ENCODE results near the gene KIFC3.
"Not testable (repeated sequence)": the region's sequence is repeated elsewhere in the genome, so short reads cannot be mapped to it uniquely, and the experiment has no call there.

KIFC3 gene

GRCh38 chr16:57843400-57843799 lies 41.1 kb upstream of the KIFC3 start:
- no peak for TF ChIP-seq MYC (IDR thresholded peaks at IDR 0.05; ENCODE audit: low read depth, low read length)
- TF ChIP-seq, protein P1, sequence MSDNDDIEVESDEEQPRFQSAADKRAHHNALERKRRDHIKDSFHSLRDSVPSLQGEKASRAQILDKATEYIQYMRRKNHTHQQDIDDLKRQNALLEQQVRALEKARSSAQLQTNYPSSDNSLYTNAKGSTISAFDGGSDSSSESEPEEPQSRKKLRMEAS (IDR thresholded peaks at IDR 0.05; ENCODE audit: low read depth, low read length): no peak
- TF ChIP-seq POLR2A (IDR thresholded peaks at IDR 0.05; ENCODE audit: extremely low read depth, insufficient read length): no peak
- TF ChIP-seq CTCF (IDR thresholded peaks at IDR 0.05; ENCODE audit: low read depth, low read length): no peak
- H3K4me3 ChIP-seq (ENCODE audit: low read depth, low read length): no peak overlapping the region
- no peak for DNase-seq (ENCODE audit: low read depth)

DNA sequence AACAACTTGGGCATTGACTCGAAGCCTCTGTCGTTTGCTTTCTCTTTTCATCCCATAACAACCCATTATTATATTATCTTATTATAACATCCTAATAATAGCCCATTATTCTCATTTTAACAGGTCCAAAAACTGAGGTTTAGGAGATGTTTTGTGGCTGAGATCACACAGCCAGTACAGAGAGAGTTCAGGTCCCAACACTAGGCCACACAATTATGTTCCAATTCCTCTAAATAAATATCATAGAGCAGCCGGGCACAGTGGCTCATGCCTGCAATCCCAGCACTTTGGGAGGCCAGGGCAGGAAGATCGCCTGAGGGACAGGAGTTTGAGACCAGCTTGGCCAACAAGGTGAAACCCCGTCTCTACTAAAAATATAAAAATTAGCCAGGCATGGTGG lies 40.3 kb upstream of the KIFC3 start:
- DNase-seq (ENCODE audit: low read depth): no peak
- H3K4me3 ChIP-seq (ENCODE audit: low read depth, low read length): no peak overlapping the region
- TF ChIP-seq CTCF (IDR thresholded peaks at IDR 0.05; ENCODE audit: low read depth, low read length) (no peak), MYC (IDR thresholded peaks at IDR 0.05; ENCODE audit: low read depth, low read length) (no peak), POLR2A (IDR thresholded peaks at IDR 0.05; ENCODE audit: extremely low read depth, insufficient read length) (no peak)
- TF ChIP-seq, protein P1 (IDR thresholded peaks at IDR 0.05; ENCODE audit: low read depth, low read length): no peak

DNA sequence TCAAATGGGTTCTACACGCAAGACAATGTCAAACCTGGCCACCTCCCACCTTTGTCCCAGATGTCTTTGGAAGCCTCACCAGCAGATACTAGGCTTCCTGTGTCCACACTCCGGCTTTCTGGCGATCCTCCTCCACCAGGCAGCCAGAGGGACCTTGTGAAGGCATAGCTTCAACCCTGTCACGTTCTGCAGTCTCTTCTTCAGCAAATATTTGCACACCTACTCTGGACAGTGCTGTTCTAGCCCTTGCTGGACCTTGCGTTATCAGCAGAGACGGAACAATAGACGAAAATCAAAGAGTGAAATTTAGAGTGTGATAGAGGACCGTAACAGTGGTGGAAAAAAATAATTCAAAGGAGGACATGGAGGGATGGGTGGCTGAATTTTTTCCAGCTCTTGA lies 38.5 kb upstream of the KIFC3 start:
- DNase-seq (ENCODE audit: low read depth): no peak
- TF ChIP-seq CTCF (IDR thresholded peaks at IDR 0.05; ENCODE audit: low read depth, low read length) (no peak), MYC (IDR thresholded peaks at IDR 0.05; ENCODE audit: low read depth, low read length) (no peak)
- H3K4me3 ChIP-seq (ENCODE audit: low read depth, low read length): no peak overlapping the region

DNA sequence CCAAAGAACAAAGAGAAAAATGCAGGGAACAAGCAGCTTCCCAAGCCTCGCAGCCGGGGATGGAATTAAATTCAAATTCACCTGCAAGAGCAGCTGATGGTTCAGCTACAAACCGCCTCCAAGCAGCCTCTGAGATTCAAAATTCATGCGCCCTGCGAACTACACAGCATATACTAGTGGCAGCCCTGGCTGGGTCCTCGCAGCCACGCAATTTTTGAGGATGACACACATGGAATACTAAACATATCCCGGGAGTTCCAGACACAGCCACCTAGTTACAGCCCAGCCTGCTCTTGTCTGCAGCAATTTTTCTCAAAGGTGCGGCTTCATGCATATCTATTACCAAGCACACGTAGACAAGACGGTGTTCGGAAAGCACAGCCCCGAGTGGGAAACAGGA lies 35.9 kb upstream of the KIFC3 start:
- DNase-seq (ENCODE audit: low read depth): no peak
- no peak overlapping the region for H3K4me3 ChIP-seq (ENCODE audit: low read depth, low read length)
- no peak for TF ChIP-seq MYC (IDR thresholded peaks at IDR 0.05; ENCODE audit: low read depth, low read length)
- no peak for TF ChIP-seq CTCF (IDR thresholded peaks at IDR 0.05; ENCODE audit: low read depth, low read length)
- TF ChIP-seq, protein P1 (IDR thresholded peaks at IDR 0.05; ENCODE audit: low read depth, low read length): no peak
- no peak for TF ChIP-seq POLR2A (IDR thresholded peaks at IDR 0.05; ENCODE audit: extremely low read depth, insufficient read length)

GRCh38 chr16:57837305-57838125 lies 35.2 kb upstream of the KIFC3 start:
- H3K4me3 ChIP-seq (ENCODE audit: low read depth, low read length): no peak overlapping the region
- TF ChIP-seq POLR2A (IDR thresholded peaks at IDR 0.05; ENCODE audit: extremely low read depth, insufficient read length) (no peak), CTCF (IDR thresholded peaks at IDR 0.05; ENCODE audit: low read depth, low read length) (no peak), MYC (IDR thresholded peaks at IDR 0.05; ENCODE audit: low read depth, low read length) (no peak)
- TF ChIP-seq, protein P1 (IDR thresholded peaks at IDR 0.05; ENCODE audit: low read depth, low read length): no peak

DNA sequence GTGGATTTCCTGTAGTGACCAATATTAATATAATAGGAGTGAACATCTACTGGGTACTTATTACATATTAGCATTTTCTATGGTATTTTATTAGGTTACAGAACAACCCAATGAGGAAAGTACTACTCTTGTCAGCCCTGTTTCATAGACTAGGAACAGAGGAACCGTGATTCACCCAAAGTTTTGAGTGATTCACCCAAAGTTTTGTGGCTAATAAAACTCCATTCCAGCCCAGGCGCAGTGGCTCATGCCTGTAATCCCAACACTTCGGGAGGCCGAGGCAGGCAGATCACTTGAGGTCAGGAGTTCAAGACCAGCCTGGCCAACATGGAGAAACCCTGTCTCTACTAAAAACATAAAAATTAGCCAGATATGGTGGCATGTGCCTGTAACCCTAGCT lies 33.1 kb upstream of the KIFC3 start:
- H3K4me3 ChIP-seq (ENCODE audit: low read depth, low read length); DNase-seq (ENCODE audit: low read depth): not testable (repeated sequence)

More at GRCh38 chr16:57837305-57838125, 35.2 kb upstream of the KIFC3 start:
- DNase-seq (ENCODE audit: low read depth): no peak
